ENCODE measurements around the gene SLFNL1.

GRCh38 chr1:41020654-41021053 is 871 bp downstream of the SLFNL1 start:
- no peak for TF ChIP-seq POLR2AphosphoS5 (IDR thresholded peaks at IDR 0.05)
- no peak for TF ChIP-seq POLR2A (IDR thresholded peaks at IDR 0.05)
- TF ChIP-seq CTCF (IDR thresholded peaks at IDR 0.05): no peak
- no peak for TF ChIP-seq EP300 (IDR thresholded peaks at IDR 0.05)

Measured in suprapubic skin (tissue), 4 donors.